Trophoblast cell (in vitro differentiated cells and primary cell): ENCODE results near the gene RGS3.

ENCODE experiments used
- DNase-seq, 2 donors: peaks; one replicate each; pipeline ENCODE4 v3.0.0-alpha.2; 2016
- H2AFZ ChIP-seq: 2 replicates; pipeline ENCODE4 v1.6.1; 2013; ENCODE audit warnings: low read length, moderate library complexity, mild to moderate bottlenecking; ENCODE audit not compliant: insufficient read depth, poor library complexity
- H2AK5ac ChIP-seq: 2 replicates; pipeline ENCODE4 v1.6.1; 2013; ENCODE audit warnings: mild to moderate bottlenecking, low read length
- H2BK120ac ChIP-seq: 2 replicates; pipeline ENCODE4 v1.6.1; 2013; ENCODE audit warnings: low read length, mild to moderate bottlenecking, moderate library complexity; ENCODE audit not compliant: insufficient read depth, poor library complexity
- H2BK12ac ChIP-seq: 2 replicates; pipeline ENCODE4 v1.6.1; 2013; ENCODE audit warnings: mild to moderate bottlenecking, low read length, moderate library complexity
- H2BK5ac ChIP-seq: 2 replicates; pipeline ENCODE4 v1.6.1; 2013; ENCODE audit warnings: low read length, low read depth, moderate library complexity, mild to moderate bottlenecking; ENCODE audit not compliant: poor library complexity
- H3K14ac ChIP-seq: 2 replicates; pipeline ENCODE4 v1.6.1; 2013; ENCODE audit warnings: mild to moderate bottlenecking, low read length
- H3K18ac ChIP-seq: 2 replicates; pipeline ENCODE4 v1.6.1; 2013; ENCODE audit warnings: mild to moderate bottlenecking, low read length
- H3K23ac ChIP-seq: 2 replicates; pipeline ENCODE4 v1.6.1; 2013; ENCODE audit warnings: low read length
- H3K27ac ChIP-seq: 2 replicates; pipeline ENCODE4 v1.5.1; 2013; ENCODE audit warnings: low read depth, mild to moderate bottlenecking, inconsistent platforms, low read length, moderate library complexity
- H3K27me3 ChIP-seq: 2 replicates; pipeline ENCODE4 v1.6.1; 2013; ENCODE audit warnings: inconsistent platforms, mild to moderate bottlenecking, low read length, moderate library complexity; ENCODE audit not compliant: insufficient read depth
- H3K36me3 ChIP-seq, 2 experiments: 1 replicate in 1 of 2; 2 replicates in 1 of 2; pipeline ENCODE4 v1.6.1; 2013; ENCODE audit warnings: low read length in 2 of 2, mild to moderate bottlenecking in 2 of 2, moderate library complexity in 1 of 2; ENCODE audit not compliant: insufficient read depth in 2 of 2, control insufficient read depth in 1 of 2
- H3K4ac ChIP-seq: 2 replicates; pipeline ENCODE4 v1.6.1; 2013; ENCODE audit warnings: low read depth, mild to moderate bottlenecking, low read length, moderate library complexity
- H3K4me1 ChIP-seq, 2 experiments: 1 replicate in 1 of 2; 2 replicates in 1 of 2; pipeline ENCODE4 v1.6.1; 2013; ENCODE audit warnings: low read length in 2 of 2, mild to moderate bottlenecking in 2 of 2, moderate library complexity in 1 of 2; ENCODE audit not compliant: insufficient read depth in 2 of 2, control insufficient read depth in 1 of 2
- H3K4me2 ChIP-seq: 2 replicates; pipeline ENCODE4 v1.6.1; 2013; ENCODE audit warnings: inconsistent platforms, mild to moderate bottlenecking, low read length, moderate library complexity
- H3K4me3 ChIP-seq: 2 replicates; pipeline ENCODE4 v1.5.1; 2013; ENCODE audit warnings: mild to moderate bottlenecking, low read depth, low read length, inconsistent platforms
- H3K79me1 ChIP-seq: one replicate; pipeline ENCODE4 v1.6.1; 2013; ENCODE audit warnings: low read length
- H3K79me2 ChIP-seq: 2 replicates; pipeline ENCODE4 v1.6.1; 2013; ENCODE audit warnings: low read length, mild to moderate bottlenecking; ENCODE audit not compliant: control insufficient read depth, insufficient read depth, poor library complexity
- H3K9ac ChIP-seq: 2 replicates; pipeline ENCODE4 v1.6.1; 2013; ENCODE audit warnings: mild to moderate bottlenecking, low read length
- H3K9me3 ChIP-seq: 2 replicates; pipeline ENCODE4 v1.6.1; 2013; ENCODE audit warnings: low read depth, mild to moderate bottlenecking, control low read depth, inconsistent platforms, low read length; ENCODE audit not compliant: insufficient read depth
- H4K12ac ChIP-seq: 2 replicates; pipeline ENCODE4 v1.6.1; 2013; ENCODE audit warnings: low read depth, mild to moderate bottlenecking, low read length, moderate library complexity
- H4K8ac ChIP-seq: 2 replicates; pipeline ENCODE4 v1.6.1; 2013; ENCODE audit warnings: low read depth, mild to moderate bottlenecking, low read length, moderate library complexity
- H4K91ac ChIP-seq: one replicate; pipeline ENCODE4 v1.6.1; 2013; ENCODE audit warnings: low read depth, mild to moderate bottlenecking, low read length, moderate library complexity
- WGBS: extraction: QIAGEN DNeasy Blood & Tissue Kit; methylation state at CpG from one replicate; pipeline ENCODE4 v1.1.7; 2013; ENCODE audit warnings: missing lambda C conversion rate; ENCODE audit not compliant: insufficient read length, insufficient coverage; ENCODE audit errors: extremely low coverage; 5-methylcytosine and 5-hydroxymethylcytosine counted together

RGS3 gene

DNA sequence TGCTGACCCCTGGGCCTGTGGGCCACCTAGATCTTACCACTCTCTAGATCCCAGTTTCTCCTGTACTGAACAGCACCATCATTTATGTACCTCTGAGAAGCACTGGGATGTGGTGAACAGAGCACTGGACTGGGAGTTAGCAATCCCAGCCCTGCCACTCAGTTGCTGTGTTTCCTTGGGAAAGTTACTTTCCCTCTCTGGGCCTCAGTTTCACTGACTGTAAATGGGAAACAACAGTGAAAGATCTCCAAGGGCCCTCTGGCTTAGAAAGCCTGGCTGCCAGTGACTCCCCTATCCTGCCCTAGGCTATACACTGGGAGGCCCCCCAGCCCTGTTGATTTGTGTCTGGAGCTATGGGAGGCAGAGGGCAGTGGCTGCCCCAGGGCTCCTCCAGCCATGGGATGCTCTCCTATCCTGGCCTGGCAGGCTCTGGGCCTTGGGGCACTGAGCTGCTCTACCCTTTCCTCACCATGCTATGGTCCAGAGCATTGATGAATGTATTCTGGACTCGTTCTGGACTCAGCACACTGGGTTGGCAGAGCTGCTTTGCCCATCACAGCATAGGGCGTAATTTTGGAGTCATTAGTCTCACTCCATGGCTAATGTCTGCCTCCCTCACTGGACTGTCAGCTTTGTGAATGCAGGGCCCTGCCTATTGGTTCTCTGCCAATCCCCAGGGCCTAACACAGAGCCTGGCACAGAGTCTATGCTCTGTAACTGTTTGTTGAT lies 99.3 kb downstream of the RGS3 start:
- WGBS, result no CpG with 5 or more reads among the region's 2 CpGs
- Histone ChIP-seq H3K27ac (no peak overlapping the region), H3K14ac (peak overlapping the region; percentile 1), H2BK120ac (peak overlapping the region; percentile 18), H2AK5ac (peak overlapping the region; percentile 42), H4K12ac (no peak overlapping the region), H3K9ac (no peak overlapping the region), H3K4me2 (no peak overlapping the region), H3K4ac (no peak overlapping the region), H2BK12ac (peak overlapping the region; percentile 11), H3K79me2 (peaks cover 12% of the 10 kb centered on the region), H3K23ac (no peak overlapping the region), H2BK5ac (no peak overlapping the region), H3K79me1 (peaks cover 31% of the 10 kb centered on the region), H3K4me1 (peaks cover 31 to 41% of the 10 kb centered on the region in 2 experiments), H3K9me3 (peaks cover 2% of the 10 kb centered on the region), H4K8ac (peak overlapping the region; percentile 5), H3K36me3 (peaks cover 0 to 4% of the 10 kb centered on the region in 2 experiments), H3K4me3 (no peak overlapping the region), H3K27me3 (no peaks in the 10 kb centered on the region), H2AFZ (no peak overlapping the region), H3K18ac (no peak overlapping the region), H4K91ac (peak overlapping the region; percentile 84)
- DNase-seq, result no peak

DNA sequence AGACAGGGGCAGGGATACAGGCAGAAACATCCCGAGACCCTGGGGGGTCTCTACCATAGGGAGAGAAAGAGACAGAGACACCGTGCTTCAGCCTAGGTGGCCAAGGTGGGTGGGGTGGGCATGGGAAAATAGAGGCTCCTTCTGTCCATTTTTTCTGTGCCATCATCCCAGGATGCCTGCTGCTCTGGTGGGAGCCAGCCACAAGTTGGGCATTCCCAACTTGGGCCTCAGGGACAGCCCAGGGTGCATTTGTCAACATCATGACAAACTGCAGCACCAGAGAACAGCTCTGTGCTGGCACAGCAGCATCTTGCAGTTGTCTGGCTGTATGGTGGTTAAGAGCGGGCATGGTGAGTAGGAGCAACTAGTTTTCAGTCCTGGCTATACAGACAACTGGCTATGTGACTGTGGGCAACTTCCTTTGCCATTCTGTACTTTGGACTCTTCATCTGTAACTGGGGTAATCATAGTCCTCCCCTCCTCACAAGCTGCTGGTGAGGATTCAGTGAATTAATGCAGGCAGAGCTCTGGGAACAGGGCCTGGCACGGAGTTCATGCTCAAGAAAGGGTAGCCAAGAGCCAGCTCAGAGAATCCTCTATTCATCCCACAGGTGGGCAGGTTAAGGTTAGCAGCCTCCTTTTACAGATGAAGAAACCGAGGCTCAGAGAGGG lies 100.4 kb downstream of the RGS3 start:
- Histone ChIP-seq H3K27me3 (no peaks in the 10 kb centered on the region), H4K12ac (no peak overlapping the region), H3K36me3 (peaks cover 7 to 8% of the 10 kb centered on the region in 2 experiments), H4K8ac (no peak overlapping the region), H3K27ac (no peak overlapping the region), H3K18ac (no peak overlapping the region), H3K79me2 (peaks cover 12% of the 10 kb centered on the region), H2BK120ac (peak overlapping the region; percentile 0), H3K9ac (no peak overlapping the region), H3K9me3 (no peaks in the 10 kb centered on the region), H2AFZ (no peak overlapping the region), H3K4me1 (peaks cover 32 to 43% of the 10 kb centered on the region in 2 experiments), H2AK5ac (no peak overlapping the region), H4K91ac (peak overlapping the region; percentile 84), H2BK12ac (peak overlapping the region; percentile 10), H3K14ac (peak overlapping the region; percentile 17), H3K4me2 (no peak overlapping the region), H3K4me3 (no peak overlapping the region), H3K23ac (no peak overlapping the region), H2BK5ac (no peak overlapping the region), H3K4ac (no peak overlapping the region), H3K79me1 (peaks cover 36% of the 10 kb centered on the region)
- DNase-seq, result no peak
- no CpG with 5 or more reads among the region's 5 CpGs for WGBS

DNA sequence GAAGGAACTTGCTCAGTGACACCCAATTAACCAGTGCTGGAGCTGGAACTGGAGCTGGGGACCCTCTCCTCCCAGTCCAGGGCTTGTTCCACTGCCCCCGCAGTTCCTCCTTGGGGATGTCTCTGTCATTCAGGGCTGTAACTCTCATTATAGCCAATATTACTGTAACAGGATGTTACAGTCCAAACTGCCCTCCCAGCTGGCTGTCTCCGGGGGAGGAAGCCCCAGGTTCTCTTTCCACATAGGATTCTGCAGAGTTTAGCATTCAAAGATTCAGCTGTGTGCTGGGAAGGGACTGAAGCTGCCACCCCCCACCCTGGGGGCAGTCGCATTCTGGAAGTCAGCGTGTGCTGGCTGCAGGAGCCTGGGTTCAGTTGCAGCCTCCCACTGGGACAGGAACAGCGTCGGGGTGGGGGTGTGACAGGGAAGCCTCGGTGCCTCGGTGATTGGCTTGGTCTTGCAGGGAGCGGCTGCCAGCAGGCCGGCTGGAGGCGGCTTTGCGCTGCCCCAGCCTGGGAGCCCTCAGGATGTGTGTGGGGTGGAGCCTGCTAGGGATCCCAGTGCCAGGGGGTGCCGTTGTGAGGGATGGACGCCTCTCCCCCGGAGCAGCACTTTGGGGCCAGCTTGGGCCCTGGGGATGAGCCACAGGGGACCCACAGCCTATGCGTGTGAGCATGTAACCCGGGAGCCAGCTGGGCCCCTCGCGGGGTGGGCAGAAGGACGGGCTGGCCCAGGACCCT lies 101.1 kb downstream of the RGS3 start:
- peaks cover 12% of the 10 kb centered on the region for H3K79me2 ChIP-seq
- peak overlapping the region; percentile 56 for H3K4me2 ChIP-seq
- H3K36me3 ChIP-seq, result peaks cover 7 to 8% of the 10 kb centered on the region in 2 experiments
- no peaks in the 10 kb centered on the region for H3K9me3 ChIP-seq
- WGBS, result no CpG with 5 or more reads among the region's 20 CpGs
- H2AK5ac ChIP-seq, result peak overlapping the region; percentile 36
- peak overlapping the region; percentile 79 for H4K12ac ChIP-seq
- peak overlapping the region; percentile 85 for H3K14ac ChIP-seq
- peaks cover 36% of the 10 kb centered on the region for H3K79me1 ChIP-seq
- H3K23ac ChIP-seq, result no peak overlapping the region
- H4K91ac ChIP-seq, result peak overlapping the region; percentile 84
- H3K18ac ChIP-seq, result peak overlapping the region; percentile 17
- H3K4me1 ChIP-seq, result peaks cover 32 to 41% of the 10 kb centered on the region in 2 experiments
- no peak for DNase-seq
- H2BK120ac ChIP-seq, result peak overlapping the region; percentile 89
- H3K4me3 ChIP-seq, result peak overlapping the region; percentile 19
- peak overlapping the region; percentile 64 for H2BK12ac ChIP-seq
- peak overlapping the region; percentile 3 for H3K9ac ChIP-seq
- H3K27me3 ChIP-seq, result no peaks in the 10 kb centered on the region
- H3K4ac ChIP-seq, result peak overlapping the region; percentile 42
- H3K27ac ChIP-seq, result peak overlapping the region; percentile 67
- peak overlapping the region; percentile 57 for H2AFZ ChIP-seq
- H4K8ac ChIP-seq, result peak overlapping the region; percentile 84
- H2BK5ac ChIP-seq, result peak overlapping the region; percentile 62

DNA sequence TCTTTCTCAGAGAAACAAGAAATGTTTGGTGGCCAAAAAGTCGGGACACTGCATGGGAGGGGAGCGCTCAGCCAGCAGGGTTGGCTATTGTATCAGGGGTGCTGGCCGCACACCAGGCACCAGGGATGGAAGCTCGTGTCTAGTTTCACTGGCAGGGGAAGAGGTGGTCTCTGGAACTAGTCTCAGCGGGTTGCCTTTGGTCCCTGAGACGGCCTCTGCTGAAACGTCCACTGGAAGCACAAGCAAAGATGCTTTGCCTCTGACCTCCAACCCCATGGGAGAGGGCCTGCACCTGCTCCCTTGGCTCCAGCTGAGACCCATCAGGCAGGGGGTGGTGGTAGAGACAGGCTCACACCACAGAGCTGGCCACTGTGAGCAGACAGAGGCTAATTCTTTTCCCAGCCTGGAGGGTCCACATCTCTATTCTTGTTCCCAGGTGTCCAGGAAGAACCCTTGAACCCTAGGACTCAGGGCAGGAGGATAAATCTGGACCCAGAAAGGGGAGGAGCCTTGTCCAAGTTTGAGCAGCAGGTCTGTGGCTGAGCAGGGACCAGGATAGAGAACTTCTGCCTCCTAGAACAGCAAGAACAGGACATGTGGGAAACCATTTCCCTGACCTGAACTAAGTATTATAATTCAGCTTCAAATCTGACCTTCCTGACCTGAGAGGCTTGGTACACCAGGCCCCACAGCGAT lies 102.6 kb downstream of the RGS3 start:
- no CpG with 5 or more reads among the region's 8 CpGs for WGBS

More for the DNA sequence above, 102.6 kb downstream of the RGS3 start:
- peak overlapping the region; percentile 80 for H2BK12ac ChIP-seq
- H2BK5ac ChIP-seq, result peak overlapping the region; percentile 75
- H3K4ac ChIP-seq, result peak overlapping the region; percentile 50
- peak overlapping the region; percentile 87 for H3K14ac ChIP-seq
- peak overlapping the region; percentile 56 for H3K4me3 ChIP-seq
- peaks cover 32 to 45% of the 10 kb centered on the region in 2 experiments for H3K4me1 ChIP-seq
- peaks cover 12% of the 10 kb centered on the region for H3K79me2 ChIP-seq
- H2AK5ac ChIP-seq, result peak overlapping the region; percentile 40
- H4K8ac ChIP-seq, result peak overlapping the region; percentile 84
- peak overlapping the region; percentile 77 for H3K18ac ChIP-seq
- H4K91ac ChIP-seq, result peak overlapping the region; percentile 82
- DNase-seq, result no peak
- H3K9ac ChIP-seq, result no peak overlapping the region
- peak overlapping the region; percentile 56 for H3K4me2 ChIP-seq
- no peaks in the 10 kb centered on the region for H3K27me3 ChIP-seq
- H4K12ac ChIP-seq, result no peak overlapping the region
- H3K79me1 ChIP-seq, result peaks cover 36% of the 10 kb centered on the region
- H2AFZ ChIP-seq, result peak overlapping the region; percentile 57
- no peaks in the 10 kb centered on the region for H3K9me3 ChIP-seq
- no peak overlapping the region for H3K23ac ChIP-seq
- H3K36me3 ChIP-seq, result peaks cover 7 to 8% of the 10 kb centered on the region in 2 experiments
- peak overlapping the region; percentile 67 for H3K27ac ChIP-seq
- peak overlapping the region; percentile 89 for H2BK120ac ChIP-seq
